WTC11 (cell line): Measurements from ENCODE around the gene KLHL29.

Experiments
- MYBL2 ChIP-seq: sonication (generic); formaldehyde crosslinking; IDR thresholded peaks from 2 replicates; pipeline ENCODE4 v1.8.1; 2023; ENCODE audit warnings: mild to moderate bottlenecking, moderate library complexity, missing genetic modification reagents
- TEAD1 ChIP-seq: sonication (generic); formaldehyde crosslinking; IDR thresholded peaks from 2 replicates; pipeline ENCODE4 v1.8.0; 2022; ENCODE audit warnings: mild to moderate bottlenecking, missing genetic modification reagents
- ZNF121 ChIP-seq: sonication (generic); formaldehyde crosslinking; IDR thresholded peaks from 2 replicates; pipeline ENCODE4 v1.8.0; 2023; ENCODE audit warnings: missing genetic modification reagents

DNA sequence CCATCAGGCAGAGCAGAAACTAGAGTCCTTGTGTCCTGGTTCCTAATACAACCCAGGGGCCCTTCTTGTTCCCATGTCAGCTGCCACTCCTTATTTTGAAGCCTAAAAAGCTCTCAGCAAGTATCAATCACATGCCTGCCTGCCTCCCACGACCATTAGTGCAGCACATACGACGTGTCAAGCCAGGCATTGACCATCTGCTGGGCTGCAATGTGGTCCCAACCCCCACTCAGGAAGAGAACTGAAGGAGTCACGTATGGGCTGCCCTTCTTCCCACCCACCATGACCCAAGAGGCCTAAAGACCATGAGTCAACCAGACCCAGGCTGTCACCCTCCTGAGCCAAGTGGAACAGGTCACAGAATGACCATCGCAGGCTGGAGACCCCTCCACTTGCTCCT, 98.8 kb downstream of the KLHL29 start:
- TF ChIP-seq ZNF121 (CRISPR knock-in tag) = no peak
- TF ChIP-seq MYBL2 = no peak
- no peak for TF ChIP-seq TEAD1
